Effector memory CD8-positive, alpha-beta T cell (primary cell): ENCODE measurements around the gene PJVK.
"Not testable (repeated sequence)": the region's sequence is repeated elsewhere in the genome, so short reads cannot be mapped to it uniquely, and the experiment has no call there.

ENCODE experiments used
- ATAC-seq: fragments of 150-1000 bp; cut with Tn5 transposase; replicated peaks from 2 replicates; pipeline ENCODE4 v1.10.0; 2021; ENCODE audit warnings: mild to moderate bottlenecking, moderate library complexity
- DNase-seq, 3 experiments: peaks; one replicate each; pipeline ENCODE4 v3.0.0; 2021
- H3K27ac Mint-ChIP-seq, 2 donors: one replicate each; pipeline ENCODE4 v1.8.0; 2022; ENCODE audit warnings: mild to moderate bottlenecking in 2 of 2, mixed read lengths in 2 of 2, moderate library complexity in 2 of 2
- H3K27me3 Mint-ChIP-seq, 2 donors: one replicate each; pipeline ENCODE4 v1.8.0; 2022; ENCODE audit warnings: mixed read lengths in 2 of 2
- H3K36me3 Mint-ChIP-seq: one replicate; pipeline ENCODE4 v1.8.0; 2022; ENCODE audit warnings: mild to moderate bottlenecking, moderate library complexity, mixed read lengths; ENCODE audit not compliant: insufficient read depth
- H3K4me1 Mint-ChIP-seq, 2 donors: one replicate each; pipeline ENCODE4 v1.8.0; 2022; ENCODE audit warnings: low read depth in 2 of 2, mixed read lengths in 2 of 2
- H3K4me3 Mint-ChIP-seq, 2 donors: one replicate each; pipeline ENCODE4 v1.8.0; 2022; ENCODE audit warnings: mild to moderate bottlenecking in 2 of 2, mixed read lengths in 2 of 2, moderate library complexity in 2 of 2
- H3K9me3 Mint-ChIP-seq, 2 donors: one replicate each; pipeline ENCODE4 v1.8.0; 2022; ENCODE audit warnings: mixed read lengths in 2 of 2
- total RNA-seq, 9 experiments: gene quantifications; one replicate each; lab custom pipeline; 2026; lab: John Stamatoyannopoulos, UW

PJVK gene, protein sequence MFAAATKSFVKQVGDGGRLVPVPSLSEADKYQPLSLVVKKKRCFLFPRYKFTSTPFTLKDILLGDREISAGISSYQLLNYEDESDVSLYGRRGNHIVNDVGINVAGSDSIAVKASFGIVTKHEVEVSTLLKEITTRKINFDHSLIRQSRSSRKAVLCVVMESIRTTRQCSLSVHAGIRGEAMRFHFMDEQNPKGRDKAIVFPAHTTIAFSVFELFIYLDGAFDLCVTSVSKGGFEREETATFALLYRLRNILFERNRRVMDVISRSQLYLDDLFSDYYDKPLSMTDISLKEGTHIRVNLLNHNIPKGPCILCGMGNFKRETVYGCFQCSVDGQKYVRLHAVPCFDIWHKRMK
- total RNA-seq = 0.67 to 4.1 (median 1.4) reads per million in 9 experiments

- Mint-ChIP-seq H3K4me1 (peaks cover 13 to 24% of the 10 kb centered on the region in 2 donors), H3K36me3 (peaks cover 36% of the 10 kb centered on the region), H3K27me3 (no peaks in the 10 kb centered on the region), H3K27ac (peak within 1 kb of the TSS; percentile 91 to 92), H3K9me3 (no peaks in the 10 kb centered on the region), H3K4me3 (peak within 1 kb of the TSS; percentile 87 to 89)
- ATAC-seq (peak; percentile 83), DNase-seq (peak; percentile 93 to 95 (median 93))
Measured at GRCh38 chr2:178450774-178451525, at the start of gene PJVK, which contains the start of gene PRKRA. Gene PJVK (plus strand): TSS chr2:178451378. CDS start chr2:178453410, 2,032 bp downstream. Gene PRKRA (minus strand): TSS chr2:178451175. CDS start chr2:178451030, 145 bp downstream.

DNA sequence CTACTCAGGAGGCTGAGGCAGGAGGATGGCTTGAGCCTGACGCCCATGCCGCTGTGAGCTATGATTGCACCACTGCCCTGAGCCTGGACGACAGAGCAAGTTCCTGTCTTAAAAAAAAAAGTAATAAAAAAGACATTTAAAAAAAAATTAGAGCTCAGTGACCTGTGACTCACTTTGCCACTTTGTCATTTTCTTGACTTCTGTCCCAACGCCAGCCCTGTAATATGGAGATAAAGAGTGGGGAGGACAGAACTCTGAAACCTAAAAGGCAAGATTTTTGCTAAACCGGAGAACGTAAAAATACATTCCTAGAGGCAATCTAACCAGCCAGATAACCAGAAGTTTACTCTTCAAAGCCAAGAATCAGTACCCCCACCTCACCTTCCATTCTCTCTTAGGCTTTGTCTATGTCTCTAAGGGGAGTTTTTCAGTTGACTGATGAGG, 49.2 kb upstream of the PJVK start:
- Mint-ChIP-seq H3K4me3 (no peak overlapping the region), H3K27ac (no peak overlapping the region), H3K4me1 (peaks cover 0 to 3% of the 10 kb centered on the region in 2 donors), H3K36me3 (no peaks in the 10 kb centered on the region), H3K27me3 (no peaks in the 10 kb centered on the region), H3K9me3 (no peaks in the 10 kb centered on the region)
- ATAC-seq (no peak), DNase-seq (no peak)

DNA sequence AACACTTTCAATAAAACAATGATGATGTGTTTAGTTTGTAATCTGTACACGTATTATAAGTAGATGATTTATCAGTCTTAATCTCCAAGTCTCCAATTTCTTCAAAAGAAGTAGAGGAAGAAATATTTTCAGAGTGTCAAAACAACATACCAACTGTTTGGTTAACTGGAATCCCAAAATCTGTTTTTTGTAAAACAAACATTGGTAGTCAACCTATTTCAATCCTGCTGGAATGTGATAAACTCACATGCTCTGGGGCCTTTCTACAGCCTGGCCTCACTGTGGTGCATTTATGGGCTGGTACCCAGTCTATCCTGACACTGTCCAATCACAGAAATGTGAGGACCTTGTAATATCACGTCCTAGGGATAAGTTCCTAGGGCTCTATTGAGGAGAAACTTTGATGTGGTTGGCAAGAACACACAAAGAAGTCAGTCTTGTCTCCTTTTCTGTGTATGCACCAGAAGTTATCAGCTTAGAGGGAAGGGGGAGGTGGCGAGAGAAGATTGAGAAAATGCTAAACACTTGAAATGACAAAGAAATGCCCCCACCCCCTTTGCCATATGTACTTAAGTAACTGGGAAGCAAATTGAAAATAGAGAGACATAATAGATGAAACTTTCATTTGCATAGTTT, 47.4 kb upstream of the PJVK start:
- H3K36me3 Mint-ChIP-seq = no peaks in the 10 kb centered on the region
- no peak for DNase-seq
- H3K27ac Mint-ChIP-seq = no peak overlapping the region
- no peaks in the 10 kb centered on the region for H3K27me3 Mint-ChIP-seq
- H3K4me3 Mint-ChIP-seq = no peak overlapping the region
- no peak for ATAC-seq
- peaks cover 0 to 3% of the 10 kb centered on the region in 2 donors for H3K4me1 Mint-ChIP-seq
- H3K9me3 Mint-ChIP-seq = no peaks in the 10 kb centered on the region

DNA sequence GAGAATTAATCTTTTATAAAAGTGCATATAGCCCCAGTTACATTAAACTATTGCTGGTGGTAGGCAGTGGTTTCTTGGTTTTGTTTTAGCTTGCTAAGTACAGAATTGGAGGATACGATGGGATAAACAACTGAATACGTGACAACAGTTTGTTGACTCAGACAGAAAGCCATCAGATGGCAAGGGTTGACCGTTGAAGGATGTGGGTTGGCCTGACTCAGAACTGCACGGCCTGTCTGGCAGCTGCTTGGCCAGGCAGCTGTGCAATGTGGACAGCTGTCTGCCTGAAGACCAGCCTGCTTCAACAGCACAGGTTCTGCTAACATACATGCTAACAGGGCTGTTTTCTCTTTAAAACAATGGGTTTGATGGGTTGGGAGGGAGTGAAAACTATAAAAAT, 46.8 kb upstream of the PJVK start:
- H3K4me3 Mint-ChIP-seq = no peak overlapping the region
- no peaks in the 10 kb centered on the region for H3K36me3 Mint-ChIP-seq
- no peak overlapping the region for H3K27ac Mint-ChIP-seq
- peaks cover 0 to 3% of the 10 kb centered on the region in 2 donors for H3K4me1 Mint-ChIP-seq
- ATAC-seq (peak; percentile 37), DNase-seq (no peak)
- H3K9me3 Mint-ChIP-seq = no peaks in the 10 kb centered on the region
- no peaks in the 10 kb centered on the region for H3K27me3 Mint-ChIP-seq

- H3K4me1 Mint-ChIP-seq = peaks cover 12 to 13% of the 10 kb centered on the region in 2 donors
- H3K4me3 Mint-ChIP-seq = no peak overlapping the region
- DNase-seq (no peak), ATAC-seq (no peak)
- H3K27me3 Mint-ChIP-seq = no peaks in the 10 kb centered on the region
- peaks cover 6% of the 10 kb centered on the region for H3K36me3 Mint-ChIP-seq
- H3K9me3 Mint-ChIP-seq = no peaks in the 10 kb centered on the region
- H3K27ac Mint-ChIP-seq = no peak overlapping the region
Measured at GRCh38 chr2:178409261-178409660, 41.9 kb upstream of the PJVK start.

DNA sequence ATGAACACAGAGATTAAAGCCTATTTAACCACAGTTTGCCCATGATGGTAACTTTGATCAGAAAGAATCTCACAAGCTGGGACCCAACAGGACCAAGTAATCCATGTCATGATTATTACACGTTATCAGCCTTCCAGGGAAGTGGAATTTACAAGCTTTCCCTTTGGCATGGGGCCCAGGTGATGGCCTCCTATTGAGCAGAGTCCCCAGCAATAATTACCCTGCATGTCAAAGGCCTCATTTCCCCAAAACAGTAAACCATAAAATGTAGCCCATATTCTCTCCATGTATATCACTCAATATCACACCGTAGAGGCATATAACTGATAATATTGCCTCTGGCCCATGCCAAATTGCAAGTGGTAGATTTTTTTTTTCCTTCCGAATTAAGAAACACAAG, 39.1 kb upstream of the PJVK start:
- no peaks in the 10 kb centered on the region for H3K9me3 Mint-ChIP-seq
- peaks cover 9% of the 10 kb centered on the region for H3K36me3 Mint-ChIP-seq
- DNase-seq (no peak), ATAC-seq (no peak)
- peaks cover 19 to 28% of the 10 kb centered on the region in 2 donors for H3K4me1 Mint-ChIP-seq
- H3K27me3 Mint-ChIP-seq = no peaks in the 10 kb centered on the region
- no peak overlapping the region for H3K4me3 Mint-ChIP-seq
- H3K27ac Mint-ChIP-seq = no peak overlapping the region

- ATAC-seq, DNase-seq, H3K9me3 Mint-ChIP-seq, H3K36me3 Mint-ChIP-seq, H3K27me3 Mint-ChIP-seq: not testable (repeated sequence)
- H3K4me3 Mint-ChIP-seq = peak overlapping the region; percentile 94 to 99
- peak overlapping the region in 1 of 2 donors; percentile 100 for H3K27ac Mint-ChIP-seq
- peaks cover 19 to 28% of the 10 kb centered on the region in 2 donors for H3K4me1 Mint-ChIP-seq
Measured at GRCh38 chr2:178412453-178412852, 38.7 kb upstream of the PJVK start.

GRCh38 chr2:178413472-178414265, 37.5 kb upstream of the PJVK start:
- ATAC-seq = peak; percentile 80
- H3K4me3 Mint-ChIP-seq = peak overlapping the region; percentile 94 to 99
- H3K27me3 Mint-ChIP-seq = no peaks in the 10 kb centered on the region
- H3K4me1 Mint-ChIP-seq = peaks cover 19 to 28% of the 10 kb centered on the region in 2 donors
- peaks cover 9% of the 10 kb centered on the region for H3K36me3 Mint-ChIP-seq
- H3K9me3 Mint-ChIP-seq = no peaks in the 10 kb centered on the region
- peak; percentile 69 to 74 (median 70) for DNase-seq
- H3K27ac Mint-ChIP-seq = peak overlapping the region; percentile 98 to 100

- Mint-ChIP-seq H3K36me3 (peaks cover 9% of the 10 kb centered on the region), H3K4me3 (peak overlapping the region; percentile 94 to 99), H3K4me1 (peaks cover 19 to 28% of the 10 kb centered on the region in 2 donors)
Measured at GRCh38 chr2:178414266-178415247, 36.6 kb upstream of the PJVK start.

DNA sequence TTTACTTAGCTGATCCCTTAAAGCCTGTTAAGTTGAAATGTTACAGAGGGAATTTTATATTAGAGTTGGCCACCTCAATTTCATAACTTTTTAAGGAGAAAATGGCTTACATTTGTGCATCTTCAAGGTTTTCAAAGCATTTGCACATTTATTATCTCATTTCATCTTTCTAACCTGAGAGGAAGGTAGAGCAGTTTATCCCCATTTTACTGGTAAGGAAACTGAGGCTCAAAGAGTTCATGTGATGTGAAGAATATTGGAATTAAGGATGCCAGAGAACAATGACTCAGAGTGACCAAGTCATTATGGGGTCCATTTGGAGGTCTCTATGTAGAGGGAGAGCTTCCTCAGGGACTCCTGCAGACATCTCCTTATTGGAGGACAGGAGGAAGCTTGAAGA, 35.2 kb upstream of the PJVK start:
- no peak overlapping the region for H3K4me3 Mint-ChIP-seq
- H3K9me3 Mint-ChIP-seq = no peaks in the 10 kb centered on the region
- no peak overlapping the region for H3K27ac Mint-ChIP-seq

More at GRCh38 chr2:178414266-178415247, 36.6 kb upstream of the PJVK start:
- Mint-ChIP-seq H3K9me3 (no peaks in the 10 kb centered on the region), H3K27me3 (no peaks in the 10 kb centered on the region), H3K27ac (peak overlapping the region; percentile 98 to 100)
- DNase-seq (peak; percentile 67 to 74 (median 68)), ATAC-seq (peak; percentile 67)

DNA sequence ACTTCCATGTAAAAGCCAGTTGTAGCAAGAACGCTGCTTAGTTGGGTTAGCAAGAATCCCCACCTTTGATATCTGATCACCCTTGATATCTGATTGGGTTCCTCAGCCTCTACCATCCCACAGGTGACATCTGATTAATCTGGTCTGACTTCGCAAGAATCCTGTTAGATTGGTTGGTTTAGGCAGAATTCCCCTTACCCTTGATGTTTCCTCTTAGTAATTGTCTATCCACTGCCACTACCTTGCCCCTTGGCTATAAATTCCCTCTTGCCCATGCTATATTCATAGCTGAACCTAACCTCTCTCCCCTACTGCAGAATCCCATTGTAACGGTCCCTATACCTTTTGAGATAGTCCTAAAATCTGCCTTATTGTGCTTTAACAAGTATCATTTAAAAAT, 33.3 kb upstream of the PJVK start:
- Mint-ChIP-seq H3K9me3 (no peaks in the 10 kb centered on the region), H3K4me3 (no peak overlapping the region), H3K27ac (no peak overlapping the region), H3K4me1 (peaks cover 19 to 27% of the 10 kb centered on the region in 2 donors), H3K27me3 (no peaks in the 10 kb centered on the region), H3K36me3 (peaks cover 9% of the 10 kb centered on the region)
- DNase-seq = no peak
- no peak for ATAC-seq

More for the DNA sequence above, 35.2 kb upstream of the PJVK start:
- H3K36me3 Mint-ChIP-seq = peaks cover 9% of the 10 kb centered on the region
- DNase-seq (no peak), ATAC-seq (no peak)
- H3K27me3 Mint-ChIP-seq = no peaks in the 10 kb centered on the region
- H3K4me1 Mint-ChIP-seq = peaks cover 19 to 28% of the 10 kb centered on the region in 2 donors

- H3K4me1 Mint-ChIP-seq = peaks cover 14 to 22% of the 10 kb centered on the region in 2 donors
- no peak overlapping the region for H3K27ac Mint-ChIP-seq
- DNase-seq = no peak
- H3K9me3 Mint-ChIP-seq = no peaks in the 10 kb centered on the region
- no peak for ATAC-seq
- peaks cover 7% of the 10 kb centered on the region for H3K36me3 Mint-ChIP-seq
- H3K4me3 Mint-ChIP-seq = no peak overlapping the region
- no peaks in the 10 kb centered on the region for H3K27me3 Mint-ChIP-seq
Measured at GRCh38 chr2:178418426-178418825, 32.8 kb upstream of the PJVK start.
